Fibroblast of lung (primary cell): Measurements from ENCODE around the gene ARMC9.

ENCODE experiments used
- CTCF ChIP-seq, 2 donors: IDR thresholded peaks in 1 of 2; conservative IDR thresholded peaks in 1 of 2; 1 replicate in 1 of 2; 2 replicates in 1 of 2; pipeline ENCODE4 v1.5.1; 2011 to 2012; ENCODE audit warnings: low read length in 2 of 2, control low read depth in 1 of 2, inconsistent platforms in 1 of 2, low read depth in 1 of 2, mild to moderate bottlenecking in 1 of 2
- EZH2 ChIP-seq: IDR thresholded peaks from 2 replicates; pipeline ENCODE4 v1.5.1; 2012; ENCODE audit warnings: low read length, control low read depth, mild to moderate bottlenecking; ENCODE audit errors: missing control alignments

- TF ChIP-seq CTCF (conservative IDR thresholded peaks at IDR 0.05 in 1 of 2, IDR thresholded peaks at IDR 0.05 in 1 of 2; ENCODE audit: low read depth in 1 of 2, low read length in 2 of 2) (no peak), EZH2 (no peak)
These were observed 45.5 kb upstream of the ARMC9 start for GRCh38 chr2:231152800-231153557.
